Effector memory CD8-positive, alpha-beta T cell (primary cell): ENCODE results near the gene SLC16A7.
A peak's percentile ranks its signal among the peaks of the same experiment; 100 is the strongest.

Experiments used
- ATAC-seq: fragments of 150-1000 bp; cut with Tn5 transposase; replicated peaks from 2 replicates; pipeline ENCODE4 v1.10.0; 2021; ENCODE audit warnings: mild to moderate bottlenecking, moderate library complexity
- DNase-seq, 3 experiments: peaks; one replicate each; pipeline ENCODE4 v3.0.0; 2021
- H3K27ac Mint-ChIP-seq, 2 donors: one replicate each; pipeline ENCODE4 v1.8.0; 2022; ENCODE audit warnings: mild to moderate bottlenecking in 2 of 2, mixed read lengths in 2 of 2, moderate library complexity in 2 of 2
- H3K27me3 Mint-ChIP-seq, 2 donors: one replicate each; pipeline ENCODE4 v1.8.0; 2022; ENCODE audit warnings: mixed read lengths in 2 of 2
- H3K36me3 Mint-ChIP-seq: one replicate; pipeline ENCODE4 v1.8.0; 2022; ENCODE audit warnings: mild to moderate bottlenecking, moderate library complexity, mixed read lengths; ENCODE audit not compliant: insufficient read depth
- H3K4me1 Mint-ChIP-seq, 2 donors: one replicate each; pipeline ENCODE4 v1.8.0; 2022; ENCODE audit warnings: low read depth in 2 of 2, mixed read lengths in 2 of 2
- H3K4me3 Mint-ChIP-seq, 2 donors: one replicate each; pipeline ENCODE4 v1.8.0; 2022; ENCODE audit warnings: mild to moderate bottlenecking in 2 of 2, mixed read lengths in 2 of 2, moderate library complexity in 2 of 2
- H3K9me3 Mint-ChIP-seq, 2 donors: one replicate each; pipeline ENCODE4 v1.8.0; 2022; ENCODE audit warnings: mixed read lengths in 2 of 2
- total RNA-seq, 9 experiments: gene quantifications; one replicate each; lab custom pipeline; 2026; lab: John Stamatoyannopoulos, UW

The SLC16A7 gene, protein sequence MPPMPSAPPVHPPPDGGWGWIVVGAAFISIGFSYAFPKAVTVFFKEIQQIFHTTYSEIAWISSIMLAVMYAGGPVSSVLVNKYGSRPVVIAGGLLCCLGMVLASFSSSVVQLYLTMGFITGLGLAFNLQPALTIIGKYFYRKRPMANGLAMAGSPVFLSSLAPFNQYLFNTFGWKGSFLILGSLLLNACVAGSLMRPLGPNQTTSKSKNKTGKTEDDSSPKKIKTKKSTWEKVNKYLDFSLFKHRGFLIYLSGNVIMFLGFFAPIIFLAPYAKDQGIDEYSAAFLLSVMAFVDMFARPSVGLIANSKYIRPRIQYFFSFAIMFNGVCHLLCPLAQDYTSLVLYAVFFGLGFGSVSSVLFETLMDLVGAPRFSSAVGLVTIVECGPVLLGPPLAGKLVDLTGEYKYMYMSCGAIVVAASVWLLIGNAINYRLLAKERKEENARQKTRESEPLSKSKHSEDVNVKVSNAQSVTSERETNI
- 34.3 to 119 (median 77.9) reads per million in 9 experiments for total RNA-seq

DNA sequence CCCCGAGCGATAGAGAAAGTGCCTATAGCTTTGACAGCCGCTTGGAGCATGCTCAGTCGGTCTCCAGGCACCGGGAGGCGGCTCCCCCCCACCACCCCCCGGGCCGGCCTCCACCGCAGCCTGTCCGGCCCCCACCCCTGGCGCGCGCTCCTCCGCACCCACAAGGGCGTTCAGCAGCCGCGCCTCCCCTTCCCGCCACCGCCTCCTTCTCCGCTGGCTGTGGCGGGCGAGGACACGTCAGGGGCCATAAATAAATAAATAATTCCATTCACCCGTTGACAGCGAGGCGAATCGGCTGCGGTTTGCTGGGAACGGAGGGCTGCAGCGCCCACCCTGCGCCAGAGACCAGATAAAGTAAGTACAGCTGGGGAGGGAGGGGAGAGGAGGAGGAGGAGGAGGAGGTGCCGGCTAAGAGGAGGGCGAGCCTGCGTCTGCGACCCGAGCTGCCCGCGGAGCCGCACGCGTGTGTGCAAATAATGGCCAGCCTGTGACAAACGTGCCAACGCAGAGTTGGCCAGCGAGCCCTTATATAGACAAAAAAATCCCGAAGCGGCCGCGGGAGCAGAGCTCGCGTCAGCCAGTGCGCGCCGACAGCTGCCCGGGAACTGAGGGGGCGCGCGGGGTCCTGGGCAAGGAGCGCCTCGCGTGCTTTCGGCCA lies at the start of gene SLC16A7:
TSS of gene SLC16A7 (plus strand) at position 147 of the 658 bp plus-strand sequence. CDS start 108,773 bp downstream, outside the sequence.
- Mint-ChIP-seq H3K27ac (peak within 1 kb of the TSS; percentile 99 to 100), H3K36me3 (peaks cover 21% of the 10 kb centered on the region), H3K27me3 (no peaks in the 10 kb centered on the region), H3K4me3 (peak within 1 kb of the TSS; percentile 87 to 90), H3K4me1 (peaks cover 28 to 50% of the 10 kb centered on the region in 2 donors), H3K9me3 (no peaks in the 10 kb centered on the region)
- DNase-seq, result peak; percentile 75 to 82 (median 79)
- peak; percentile 57 for ATAC-seq

DNA sequence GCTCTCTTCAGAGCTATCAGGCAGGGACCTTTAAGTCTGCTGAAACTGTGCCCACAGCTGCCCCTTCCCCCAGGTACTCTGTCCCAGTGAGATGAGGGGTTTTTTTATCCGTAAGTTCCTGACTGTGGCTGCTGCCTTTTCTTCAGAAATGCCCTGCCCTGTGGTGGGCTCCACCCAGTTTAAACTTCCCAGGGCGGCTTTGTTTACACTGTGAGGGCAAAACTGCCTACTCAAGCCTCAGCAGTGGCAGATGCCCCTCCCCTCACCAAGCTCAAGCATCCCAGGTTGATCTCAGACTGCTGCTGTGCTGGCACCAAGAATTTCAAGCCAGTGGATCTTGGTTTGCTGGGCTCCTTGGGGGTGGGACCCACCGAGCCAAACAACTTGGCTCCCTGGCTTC lies 46.9 kb upstream of the SLC16A7 start:
- Mint-ChIP-seq H3K4me1 (peaks cover 0 to 5% of the 10 kb centered on the region in 2 donors), H3K36me3 (no peaks in the 10 kb centered on the region), H3K9me3 (no peaks in the 10 kb centered on the region), H3K27ac (no peak overlapping the region), H3K4me3 (no peak overlapping the region), H3K27me3 (peaks cover 0 to 61% of the 10 kb centered on the region in 2 donors)
- no peak for DNase-seq
- ATAC-seq, result no peak

DNA sequence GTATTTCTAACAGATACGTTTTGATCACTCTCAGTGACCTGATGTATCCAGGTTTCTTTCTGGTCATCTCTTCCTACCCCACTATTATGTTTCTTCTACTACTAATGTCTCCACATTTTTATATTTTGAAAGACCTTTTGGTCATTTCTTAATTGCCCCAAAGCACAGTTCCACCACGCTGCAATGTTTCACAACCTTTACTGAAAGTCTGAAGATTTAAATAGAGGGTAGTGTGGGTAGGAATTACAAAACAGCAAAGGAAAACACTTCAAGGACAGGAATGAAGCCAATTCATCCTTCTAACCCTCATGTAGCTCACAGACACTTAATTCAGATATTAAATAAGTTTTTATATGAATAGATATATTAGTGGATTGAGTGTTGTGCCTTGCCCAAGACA lies 36.1 kb upstream of the SLC16A7 start:
- Mint-ChIP-seq H3K36me3 (no peaks in the 10 kb centered on the region), H3K9me3 (no peaks in the 10 kb centered on the region), H3K4me3 (no peak overlapping the region), H3K27me3 (peaks cover 0 to 20% of the 10 kb centered on the region in 2 donors), H3K4me1 (no peaks in the 10 kb centered on the region), H3K27ac (no peak overlapping the region)
- DNase-seq (no peak), ATAC-seq (no peak)

DNA sequence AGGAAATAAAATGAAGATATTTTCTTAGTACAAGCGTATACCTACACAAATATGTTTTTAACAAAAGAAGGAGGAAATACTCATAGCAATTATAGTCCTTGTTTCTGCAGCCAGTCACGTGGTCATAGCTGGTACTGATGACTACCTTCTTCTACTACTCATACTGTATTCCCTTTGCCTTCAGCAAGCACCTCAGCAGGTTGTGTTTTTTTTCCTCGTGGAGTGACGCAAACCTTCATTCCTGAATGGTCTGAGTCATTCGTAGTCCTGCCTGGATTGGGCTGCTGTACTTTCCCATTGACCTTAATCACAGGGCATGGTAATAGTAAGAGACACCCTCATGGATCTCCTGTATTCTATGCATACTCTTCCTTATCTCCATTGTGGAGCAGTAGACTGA lies 25.7 kb upstream of the SLC16A7 start:
- Mint-ChIP-seq H3K9me3 (peaks cover 0 to 5% of the 10 kb centered on the region in 2 donors), H3K27me3 (peaks cover 0 to 11% of the 10 kb centered on the region in 2 donors), H3K27ac (no peak overlapping the region), H3K4me3 (no peak overlapping the region), H3K4me1 (no peaks in the 10 kb centered on the region), H3K36me3 (peaks cover 3% of the 10 kb centered on the region)
- DNase-seq (no peak), ATAC-seq (no peak)

DNA sequence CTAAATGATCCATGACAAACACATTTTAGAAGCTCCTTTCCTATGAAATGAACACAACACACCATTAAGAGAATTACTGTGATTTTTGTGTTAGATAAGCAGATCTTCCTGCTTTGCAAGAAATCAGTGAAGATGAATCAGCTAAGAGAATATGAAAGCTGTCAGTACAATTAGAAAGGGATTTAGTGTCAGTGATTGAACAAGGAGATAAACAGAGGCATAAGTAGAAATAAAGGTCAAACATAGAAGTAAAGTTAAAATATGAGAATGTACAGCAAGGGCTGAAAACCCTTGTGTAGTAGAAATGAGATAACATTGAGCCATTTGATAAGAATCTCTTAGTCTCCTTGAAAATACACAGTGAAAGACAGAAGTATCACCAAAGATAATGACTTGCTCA lies 21.4 kb upstream of the SLC16A7 start:
- Mint-ChIP-seq H3K4me1 (peaks cover 9 to 14% of the 10 kb centered on the region in 2 donors), H3K9me3 (peaks cover 0 to 5% of the 10 kb centered on the region in 2 donors), H3K27ac (no peak overlapping the region), H3K36me3 (peaks cover 3% of the 10 kb centered on the region), H3K4me3 (no peak overlapping the region), H3K27me3 (peaks cover 0 to 4% of the 10 kb centered on the region in 2 donors)
- ATAC-seq, result no peak
- DNase-seq, result no peak

DNA sequence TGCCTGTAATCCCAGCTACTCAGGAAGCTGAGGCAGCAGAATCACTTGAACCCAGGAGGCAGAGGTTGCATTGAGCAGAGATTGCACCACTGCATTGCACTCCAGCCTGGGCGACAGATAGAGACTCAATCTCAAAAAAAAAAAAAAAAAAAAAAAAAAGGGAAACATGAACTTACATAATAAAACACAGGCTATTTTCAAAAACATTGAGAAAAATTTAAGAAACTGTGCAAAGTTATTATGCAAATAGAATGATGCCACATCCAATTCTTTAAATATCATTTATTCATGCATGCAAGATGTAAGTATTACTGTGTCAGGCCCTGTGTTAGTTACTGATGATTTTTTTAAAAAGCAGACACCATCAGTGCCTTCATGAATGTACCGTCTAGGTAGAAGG lies 20.0 kb upstream of the SLC16A7 start:
- Mint-ChIP-seq H3K36me3 (peaks cover 3% of the 10 kb centered on the region), H3K4me1 (peaks cover 9 to 21% of the 10 kb centered on the region in 2 donors), H3K27ac (no peak overlapping the region), H3K27me3 (no peaks in the 10 kb centered on the region), H3K9me3 (peaks cover 0 to 5% of the 10 kb centered on the region in 2 donors), H3K4me3 (no peak overlapping the region)
- no peak for DNase-seq
- no peak for ATAC-seq

DNA sequence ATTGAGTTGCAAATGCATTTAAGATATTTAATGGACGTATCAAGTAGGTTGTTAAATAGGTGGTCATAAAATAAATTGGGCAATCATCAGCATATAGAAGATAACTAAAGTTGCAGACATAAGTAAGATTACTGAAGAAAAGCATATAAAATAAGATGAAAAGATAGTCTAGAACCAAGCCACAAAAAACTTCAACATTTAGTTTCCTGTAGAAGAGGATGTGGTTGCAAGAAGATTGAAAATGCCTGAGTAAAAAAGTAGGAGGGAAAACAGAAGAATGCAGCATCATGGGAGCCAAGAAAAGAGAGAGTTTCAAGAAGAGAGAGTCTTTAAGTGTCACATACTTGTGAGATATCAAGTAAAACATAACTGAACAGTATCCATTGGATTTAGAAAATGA lies 17.6 kb upstream of the SLC16A7 start:
- Mint-ChIP-seq H3K36me3 (no peaks in the 10 kb centered on the region), H3K4me3 (peak overlapping the region in 1 of 2 donors; percentile 3), H3K9me3 (no peaks in the 10 kb centered on the region), H3K4me1 (peaks cover 13 to 25% of the 10 kb centered on the region in 2 donors), H3K27ac (no peak overlapping the region), H3K27me3 (no peaks in the 10 kb centered on the region)
- DNase-seq (no peak), ATAC-seq (peak; percentile 44)

DNA sequence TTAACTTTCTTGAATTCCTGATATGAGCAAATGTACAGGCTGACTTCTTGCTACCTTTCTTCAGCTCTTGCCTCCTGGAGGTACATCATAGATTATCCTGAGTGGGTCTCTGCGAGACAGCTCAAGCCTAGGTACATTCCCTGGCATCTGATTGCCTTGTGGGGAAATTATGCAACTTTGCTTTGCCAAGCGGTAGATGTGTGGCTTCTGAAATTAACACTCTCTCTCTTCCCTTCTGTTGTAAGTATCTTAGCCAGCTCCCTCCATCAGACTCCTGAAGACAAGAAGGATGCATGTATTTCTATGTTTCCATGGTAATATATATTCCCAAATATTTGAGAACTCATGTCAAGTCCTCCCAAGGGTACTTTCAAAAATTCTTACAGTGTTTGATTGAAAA lies 16.2 kb upstream of the SLC16A7 start:
- no peaks in the 10 kb centered on the region for H3K9me3 Mint-ChIP-seq
- H3K27me3 Mint-ChIP-seq, result no peaks in the 10 kb centered on the region
- no peak overlapping the region for H3K4me3 Mint-ChIP-seq

DNA sequence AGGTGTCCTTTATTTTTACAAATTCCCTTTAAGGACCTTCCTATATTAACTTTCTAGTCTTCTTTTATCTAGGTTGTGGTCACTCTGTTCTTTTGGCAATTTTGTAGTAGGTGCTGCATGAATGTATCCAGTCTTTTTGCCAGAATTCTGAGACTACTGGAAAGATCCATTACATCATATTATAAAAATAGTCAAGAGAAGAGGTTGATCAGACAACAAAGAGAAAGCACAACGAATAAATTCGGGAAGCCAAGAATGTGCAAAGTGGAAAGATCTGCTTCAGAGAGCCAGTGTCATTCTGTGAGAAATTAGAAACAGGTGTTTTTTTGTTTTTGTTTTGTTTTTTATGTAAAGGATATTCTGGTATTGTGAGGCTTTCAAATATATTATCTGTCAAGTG lies 15.8 kb upstream of the SLC16A7 start:
- Mint-ChIP-seq H3K36me3 (no peaks in the 10 kb centered on the region), H3K27ac (no peak overlapping the region), H3K4me1 (peaks cover 13 to 25% of the 10 kb centered on the region in 2 donors), H3K9me3 (no peaks in the 10 kb centered on the region), H3K4me3 (no peak overlapping the region), H3K27me3 (no peaks in the 10 kb centered on the region)
- ATAC-seq, result no peak
- no peak for DNase-seq

More for the DNA sequence above, 16.2 kb upstream of the SLC16A7 start:
- ATAC-seq (no peak), DNase-seq (no peak)
- Mint-ChIP-seq H3K4me1 (peaks cover 13 to 25% of the 10 kb centered on the region in 2 donors), H3K36me3 (no peaks in the 10 kb centered on the region), H3K27ac (no peak overlapping the region)

DNA sequence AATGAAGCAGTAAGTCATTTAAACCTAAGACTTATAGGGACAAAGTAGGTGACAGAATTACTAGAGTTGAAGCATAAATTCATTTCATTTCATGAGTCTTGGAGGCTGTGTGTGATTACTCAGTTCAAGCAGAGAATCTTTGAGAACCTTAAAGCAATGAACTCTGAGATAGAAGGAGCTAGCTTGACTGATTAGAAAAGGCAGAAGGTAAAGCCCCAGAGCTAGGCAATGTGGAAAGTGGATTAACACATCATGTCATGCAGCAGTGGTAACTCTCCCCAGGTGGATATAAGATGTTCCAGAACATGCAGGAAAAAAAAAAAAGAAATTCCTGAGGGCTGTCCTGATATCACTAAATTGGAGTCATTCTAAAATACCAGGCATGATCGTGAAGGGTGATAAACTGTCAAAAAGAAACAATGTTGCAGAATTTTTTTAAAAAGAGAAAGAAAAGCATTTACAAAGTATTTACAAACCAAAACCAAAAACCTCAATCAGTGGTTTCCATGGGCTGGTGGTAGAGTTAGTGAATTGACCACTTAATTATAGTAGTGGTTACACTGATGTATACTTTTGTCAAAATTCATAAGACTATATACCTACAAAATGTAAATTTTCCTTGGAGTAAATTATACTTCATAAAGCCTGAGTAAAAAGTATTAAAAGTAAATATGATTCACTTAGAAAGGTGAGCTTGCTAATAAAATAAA lies 12.7 kb upstream of the SLC16A7 start:
- Mint-ChIP-seq H3K27ac (no peak overlapping the region), H3K9me3 (no peaks in the 10 kb centered on the region), H3K4me1 (peaks cover 7 to 18% of the 10 kb centered on the region in 2 donors), H3K36me3 (no peaks in the 10 kb centered on the region), H3K27me3 (peaks cover 0 to 5% of the 10 kb centered on the region in 2 donors), H3K4me3 (no peak overlapping the region)
- DNase-seq (no peak), ATAC-seq (no peak)

DNA sequence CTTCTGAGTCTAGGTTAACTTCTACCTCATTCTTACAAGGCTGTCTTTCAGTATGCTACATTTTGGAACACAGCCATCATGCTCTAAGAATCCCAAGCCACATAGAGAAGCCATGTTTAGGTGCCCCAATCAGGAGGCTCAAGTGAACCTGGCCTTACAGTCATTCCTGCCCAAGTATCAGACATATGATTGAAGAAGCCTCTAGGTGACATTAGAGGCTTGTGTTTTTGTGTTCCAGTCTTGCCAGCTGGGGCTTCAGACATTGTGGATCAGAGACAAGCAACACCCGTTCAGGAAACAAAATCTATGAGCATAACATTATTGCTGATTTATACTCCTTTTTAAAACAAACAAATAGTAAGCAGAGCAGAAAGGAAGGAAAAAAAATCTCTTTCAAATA lies 8.1 kb upstream of the SLC16A7 start:
- ATAC-seq (no peak), DNase-seq (no peak)
- Mint-ChIP-seq H3K27me3 (peaks cover 0 to 5% of the 10 kb centered on the region in 2 donors), H3K27ac (no peak overlapping the region), H3K4me3 (no peak overlapping the region), H3K9me3 (no peaks in the 10 kb centered on the region), H3K36me3 (no peaks in the 10 kb centered on the region), H3K4me1 (peaks cover 4% of the 10 kb centered on the region in 2 donors)

DNA sequence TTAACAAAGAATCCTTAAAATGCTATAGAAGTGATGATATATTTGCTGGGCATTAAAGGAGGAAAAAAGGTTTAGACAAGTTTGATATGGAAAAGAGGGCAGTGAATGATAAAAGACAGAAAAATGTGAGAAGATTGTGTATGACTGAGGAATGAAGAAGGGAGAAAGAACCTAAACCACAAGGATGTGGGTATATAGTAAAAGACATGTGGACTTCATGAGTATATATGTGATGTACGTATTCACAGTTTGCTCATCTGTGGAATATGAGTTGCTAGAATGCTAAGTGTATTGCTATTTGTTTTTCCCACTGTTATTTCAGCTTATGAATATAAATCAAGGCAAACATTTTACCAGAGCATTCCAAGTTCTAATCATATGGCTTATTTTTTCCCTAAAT lies 2.1 kb upstream of the SLC16A7 start:
- no peak for ATAC-seq
- peaks cover 17% of the 10 kb centered on the region for H3K36me3 Mint-ChIP-seq
- peaks cover 21 to 32% of the 10 kb centered on the region in 2 donors for H3K4me1 Mint-ChIP-seq
- H3K27me3 Mint-ChIP-seq, result no peaks in the 10 kb centered on the region
- H3K27ac Mint-ChIP-seq, result no peak overlapping the region
- no peak for DNase-seq
- no peaks in the 10 kb centered on the region for H3K9me3 Mint-ChIP-seq
- H3K4me3 Mint-ChIP-seq, result no peak overlapping the region

DNA sequence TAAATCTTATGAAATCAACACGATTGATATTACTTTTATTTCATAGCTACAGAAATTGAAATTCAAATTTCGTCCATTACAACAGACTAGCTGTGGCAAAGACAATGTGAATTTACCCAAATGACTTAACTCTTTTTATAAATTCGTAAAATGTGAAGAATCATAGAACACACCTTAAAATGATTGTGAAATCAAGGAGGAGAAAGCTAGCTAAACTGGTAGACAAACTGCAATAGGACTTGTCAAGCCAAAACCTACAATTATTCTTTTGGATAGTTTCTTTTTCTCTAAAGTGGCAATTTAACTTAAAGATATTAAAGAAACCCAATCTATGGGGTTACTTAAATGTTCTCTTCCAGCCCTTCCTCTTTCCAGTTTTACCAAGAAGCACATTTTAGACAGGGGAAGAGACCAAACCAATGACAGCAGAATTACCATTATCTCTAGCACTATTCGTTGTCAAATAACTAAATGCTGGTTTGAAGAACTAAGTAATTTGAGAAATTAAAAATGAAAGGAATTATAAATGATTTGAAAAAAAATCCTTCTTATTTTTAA lies 807 bp upstream of the SLC16A7 start:
- Mint-ChIP-seq H3K4me3 (peak overlapping the region; percentile 87 to 90), H3K36me3 (peaks cover 17% of the 10 kb centered on the region), H3K9me3 (no peaks in the 10 kb centered on the region), H3K27ac (peak overlapping the region; percentile 99 to 100), H3K27me3 (no peaks in the 10 kb centered on the region), H3K4me1 (peaks cover 28 to 44% of the 10 kb centered on the region in 2 donors)
- ATAC-seq (no peak), DNase-seq (no peak)
